Measurements from ENCODE around the gene SLC26A1.

Gene SLC26A1

DNA sequence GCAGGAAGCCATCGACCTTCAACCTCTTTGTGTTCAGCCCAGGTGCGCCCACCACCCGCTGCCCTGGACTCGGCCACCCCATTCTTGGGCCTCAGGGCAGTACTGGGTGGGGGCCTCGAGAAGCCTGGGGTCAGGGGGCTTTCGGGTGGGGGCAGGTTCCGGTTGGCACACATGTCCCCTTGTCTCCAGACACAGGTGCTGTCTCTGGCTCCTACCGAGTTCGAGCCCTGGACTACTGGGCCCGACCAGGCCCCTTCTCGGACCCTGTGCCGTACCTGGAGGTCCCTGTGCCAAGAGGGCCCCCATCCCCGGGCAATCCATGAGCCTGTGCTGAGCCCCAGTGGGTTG is 10.8 kb upstream of the SLC26A1 start:
- H3K27me3 ChIP-seq (ENCODE audit: insufficient read depth, low read depth, severe bottlenecking): no peaks in the 10 kb centered on the region
- no peak overlapping the region for H3K4me3 ChIP-seq (ENCODE audit: low read depth, low read length)
- H3K36me3 ChIP-seq: no peaks in the 10 kb centered on the region
- DNase-seq: no peak
- TF ChIP-seq, protein P1, sequence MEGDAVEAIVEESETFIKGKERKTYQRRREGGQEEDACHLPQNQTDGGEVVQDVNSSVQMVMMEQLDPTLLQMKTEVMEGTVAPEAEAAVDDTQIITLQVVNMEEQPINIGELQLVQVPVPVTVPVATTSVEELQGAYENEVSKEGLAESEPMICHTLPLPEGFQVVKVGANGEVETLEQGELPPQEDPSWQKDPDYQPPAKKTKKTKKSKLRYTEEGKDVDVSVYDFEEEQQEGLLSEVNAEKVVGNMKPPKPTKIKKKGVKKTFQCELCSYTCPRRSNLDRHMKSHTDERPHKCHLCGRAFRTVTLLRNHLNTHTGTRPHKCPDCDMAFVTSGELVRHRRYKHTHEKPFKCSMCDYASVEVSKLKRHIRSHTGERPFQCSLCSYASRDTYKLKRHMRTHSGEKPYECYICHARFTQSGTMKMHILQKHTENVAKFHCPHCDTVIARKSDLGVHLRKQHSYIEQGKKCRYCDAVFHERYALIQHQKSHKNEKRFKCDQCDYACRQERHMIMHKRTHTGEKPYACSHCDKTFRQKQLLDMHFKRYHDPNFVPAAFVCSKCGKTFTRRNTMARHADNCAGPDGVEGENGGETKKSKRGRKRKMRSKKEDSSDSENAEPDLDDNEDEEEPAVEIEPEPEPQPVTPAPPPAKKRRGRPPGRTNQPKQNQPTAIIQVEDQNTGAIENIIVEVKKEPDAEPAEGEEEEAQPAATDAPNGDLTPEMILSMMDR (IDR thresholded peaks at IDR 0.05; ENCODE audit: low read depth, low read length): no peak
- no peaks in the 10 kb centered on the region for H3K9me3 ChIP-seq (ENCODE audit: severe bottlenecking)
- no peak overlapping the region for H3K27ac ChIP-seq

- TF ChIP-seq, protein P1 (IDR thresholded peaks at IDR 0.05; ENCODE audit: low read depth, low read length): no peak
- no peak overlapping the region for H3K4me3 ChIP-seq (ENCODE audit: low read depth, low read length)
- no peaks in the 10 kb centered on the region for H3K27me3 ChIP-seq (ENCODE audit: insufficient read depth, low read depth, severe bottlenecking)
- no peak overlapping the region for H3K27ac ChIP-seq
- no peaks in the 10 kb centered on the region for H3K9me3 ChIP-seq (ENCODE audit: severe bottlenecking)
- no peak for DNase-seq
- H3K36me3 ChIP-seq: no peaks in the 10 kb centered on the region
Observed at GRCh38 chr4:1003271-1004070, 10.3 kb upstream of the SLC26A1 start.

GRCh38 chr4:1002631-1003251 is 9.5 kb upstream of the SLC26A1 start:
- no peak overlapping the region for H3K4me3 ChIP-seq (ENCODE audit: low read depth, low read length)
- DNase-seq: no peak
- H3K9me3 ChIP-seq (ENCODE audit: severe bottlenecking): no peaks in the 10 kb centered on the region
- no peaks in the 10 kb centered on the region for H3K36me3 ChIP-seq
- H3K27me3 ChIP-seq (ENCODE audit: insufficient read depth, low read depth, severe bottlenecking): no peaks in the 10 kb centered on the region
- no peak overlapping the region for H3K27ac ChIP-seq
- TF ChIP-seq, protein P1 (IDR thresholded peaks at IDR 0.05; ENCODE audit: low read depth, low read length): no peak

DNA sequence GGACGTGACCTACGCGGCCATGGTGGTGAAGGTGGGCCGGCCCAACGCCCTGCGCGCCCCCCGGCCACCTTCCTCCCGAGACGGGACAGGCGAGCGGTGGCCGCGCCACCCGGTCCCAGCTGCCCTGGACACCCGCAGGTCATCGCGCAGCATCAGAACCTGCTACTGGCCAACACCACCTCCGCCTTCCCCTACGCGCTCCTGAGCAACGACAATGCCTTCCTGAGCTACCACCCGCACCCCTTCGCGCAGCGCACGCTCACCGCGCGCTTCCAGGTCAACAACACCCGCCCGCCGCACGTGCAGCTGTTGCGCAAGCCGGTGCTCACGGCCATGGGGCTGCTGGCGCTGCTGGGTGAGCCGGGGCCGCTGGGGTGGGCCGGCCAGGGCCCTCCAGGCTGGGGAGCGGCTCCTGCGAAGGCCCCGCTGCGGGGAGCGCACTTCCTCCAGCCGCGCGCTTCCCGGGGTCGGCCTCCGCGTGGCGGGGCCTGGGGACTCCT is 9.0 kb upstream of the SLC26A1 start:
- Histone ChIP-seq H3K27me3 (ENCODE audit: insufficient read depth, low read depth, severe bottlenecking) (no peaks in the 10 kb centered on the region), H3K9me3 (ENCODE audit: severe bottlenecking) (no peaks in the 10 kb centered on the region), H3K36me3 (no peaks in the 10 kb centered on the region), H3K27ac (no peak overlapping the region), H3K4me3 (ENCODE audit: low read depth, low read length) (no peak overlapping the region)
- no peak for DNase-seq
- TF ChIP-seq, protein P1 (IDR thresholded peaks at IDR 0.05; ENCODE audit: low read depth, low read length): no peak

DNA sequence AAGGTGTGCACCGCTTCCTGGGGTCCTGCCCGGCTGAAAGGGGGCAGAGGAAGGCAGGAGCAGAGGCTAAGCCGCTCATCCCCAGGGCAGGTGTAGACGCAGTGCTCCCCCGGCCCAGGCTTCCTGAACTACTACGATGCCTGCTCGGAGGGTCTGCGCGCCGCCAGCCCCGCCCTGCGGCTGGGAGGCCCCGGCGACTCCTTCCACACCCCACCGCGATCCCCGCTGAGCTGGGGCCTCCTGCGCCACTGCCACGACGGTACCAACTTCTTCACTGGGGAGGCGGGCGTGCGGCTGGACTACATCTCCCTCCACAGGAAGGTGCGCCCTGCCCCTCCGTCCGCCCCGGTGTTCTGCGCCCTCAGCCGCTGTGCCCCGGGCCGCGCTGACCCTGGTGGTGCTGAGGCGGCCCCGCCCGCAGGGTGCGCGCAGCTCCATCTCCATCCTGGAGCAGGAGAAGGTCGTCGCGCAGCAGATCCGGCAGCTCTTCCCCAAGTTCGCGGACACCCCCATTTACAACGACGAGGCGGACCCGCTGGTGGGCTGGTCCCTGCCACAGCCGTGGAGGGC is 8.4 kb upstream of the SLC26A1 start:
- DNase-seq: no peak
- TF ChIP-seq, protein P1 (IDR thresholded peaks at IDR 0.05; ENCODE audit: low read depth, low read length): no peak
- H3K4me3 ChIP-seq (ENCODE audit: low read depth, low read length): no peak overlapping the region
- no peak overlapping the region for H3K27ac ChIP-seq
- no peaks in the 10 kb centered on the region for H3K36me3 ChIP-seq
- H3K27me3 ChIP-seq (ENCODE audit: insufficient read depth, low read depth, severe bottlenecking): no peaks in the 10 kb centered on the region
- H3K9me3 ChIP-seq (ENCODE audit: severe bottlenecking): no peaks in the 10 kb centered on the region

Measured in WERI-Rb-1 (cell line).